GM19351 (cell line): ENCODE results near the gene KLK14.

ENCODE experiments used
- ATAC-seq: cut with Tn5 transposase; IDR thresholded peaks from one replicate; pipeline ENCODE4 v1.9.1; 2021; ENCODE audit warnings: mild to moderate bottlenecking, moderate library complexity; ENCODE audit not compliant: unreplicated experiment

KLK14 gene, protein sequence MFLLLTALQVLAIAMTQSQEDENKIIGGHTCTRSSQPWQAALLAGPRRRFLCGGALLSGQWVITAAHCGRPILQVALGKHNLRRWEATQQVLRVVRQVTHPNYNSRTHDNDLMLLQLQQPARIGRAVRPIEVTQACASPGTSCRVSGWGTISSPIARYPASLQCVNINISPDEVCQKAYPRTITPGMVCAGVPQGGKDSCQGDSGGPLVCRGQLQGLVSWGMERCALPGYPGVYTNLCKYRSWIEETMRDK

GRCh38 chr19:51082611-51083010 lies at the start of gene KLK14:
TSS of gene KLK14 (minus strand) at chr19:51082887. CDS start at chr19:51082614, 273 bp downstream.
- ATAC-seq = no peak

DNA sequence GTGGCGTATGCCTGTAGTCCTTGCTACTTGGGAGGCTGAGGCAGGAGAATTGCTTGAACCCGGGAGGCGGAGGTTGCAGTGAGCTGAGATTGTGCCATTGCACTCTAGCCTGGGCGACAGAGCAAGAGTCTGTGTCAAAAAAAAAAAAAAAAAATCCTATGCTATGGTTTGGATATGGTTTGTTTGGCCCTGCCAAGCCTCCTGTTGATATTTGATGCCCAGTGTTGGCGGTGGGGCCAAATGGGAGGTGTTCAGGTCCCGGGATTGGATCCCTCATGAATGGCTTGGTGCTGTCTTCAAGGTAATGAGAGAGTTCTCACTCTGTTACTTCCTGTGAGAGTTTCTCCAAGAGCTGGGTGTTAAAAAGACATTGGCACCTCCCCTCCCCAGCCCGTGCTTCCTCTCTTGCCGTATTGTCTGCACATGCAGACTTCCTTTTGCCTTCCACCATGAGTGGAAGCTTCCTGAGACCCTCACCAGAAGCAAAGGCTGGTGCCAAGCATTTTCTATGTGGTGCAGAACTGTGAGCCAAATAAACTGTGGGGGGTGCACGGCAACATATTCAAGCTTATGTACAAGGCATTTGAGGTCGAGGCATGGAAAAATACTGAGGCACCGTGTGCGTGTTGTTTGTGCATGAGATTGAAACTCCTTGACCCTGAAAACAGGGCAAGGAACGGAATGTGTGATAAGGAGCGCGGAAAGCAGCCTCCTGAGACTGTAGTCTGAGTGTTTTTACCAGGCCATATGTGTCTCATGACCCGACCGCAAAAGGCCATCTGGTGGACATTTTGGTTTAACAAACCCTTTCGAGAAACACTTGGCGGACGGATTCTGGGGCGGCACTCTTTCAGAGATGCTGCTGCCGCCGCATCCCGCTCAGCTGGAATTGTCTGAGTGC lies 49.3 kb upstream of the KLK14 start:
- ATAC-seq = no peak

DNA sequence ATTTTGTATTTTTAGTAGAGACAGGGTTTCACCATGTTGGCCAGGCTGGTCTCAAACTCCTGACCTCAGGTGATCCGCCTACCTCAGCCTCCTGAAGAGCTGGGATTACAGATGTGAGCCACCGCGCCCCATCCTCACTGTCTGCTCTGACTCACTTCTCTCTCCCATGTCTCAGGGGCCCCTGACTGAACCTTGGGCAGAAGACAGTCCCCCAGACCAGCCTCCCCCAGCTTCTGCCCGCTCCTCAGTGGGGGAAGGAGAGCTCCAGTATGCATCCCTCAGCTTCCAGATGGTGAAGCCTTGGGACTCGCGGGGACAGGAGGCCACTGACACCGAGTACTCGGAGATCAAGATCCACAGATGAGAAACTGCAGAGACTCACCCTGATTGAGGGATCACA lies 47.0 kb upstream of the KLK14 start:
- no peak for ATAC-seq

DNA sequence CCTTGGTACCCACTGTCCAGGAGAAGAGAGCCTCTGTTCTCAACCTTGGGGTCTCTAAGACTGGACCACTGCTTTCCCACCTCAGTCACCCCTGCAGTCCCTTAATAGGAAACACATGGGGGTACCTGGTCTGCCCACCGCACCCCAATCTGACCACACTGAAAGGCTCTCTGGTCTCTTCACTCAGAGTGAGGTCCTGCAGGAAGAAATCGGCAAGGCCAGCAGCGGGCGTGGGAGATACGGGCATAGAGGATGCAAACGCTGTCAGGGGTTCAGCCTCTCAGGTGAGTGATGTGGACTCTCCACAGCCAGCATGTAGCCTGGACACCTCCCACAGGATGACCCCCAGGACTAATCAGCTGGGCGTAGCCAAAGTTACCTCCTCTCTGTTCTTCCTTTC lies 45.5 kb upstream of the KLK14 start:
- ATAC-seq = no peak

DNA sequence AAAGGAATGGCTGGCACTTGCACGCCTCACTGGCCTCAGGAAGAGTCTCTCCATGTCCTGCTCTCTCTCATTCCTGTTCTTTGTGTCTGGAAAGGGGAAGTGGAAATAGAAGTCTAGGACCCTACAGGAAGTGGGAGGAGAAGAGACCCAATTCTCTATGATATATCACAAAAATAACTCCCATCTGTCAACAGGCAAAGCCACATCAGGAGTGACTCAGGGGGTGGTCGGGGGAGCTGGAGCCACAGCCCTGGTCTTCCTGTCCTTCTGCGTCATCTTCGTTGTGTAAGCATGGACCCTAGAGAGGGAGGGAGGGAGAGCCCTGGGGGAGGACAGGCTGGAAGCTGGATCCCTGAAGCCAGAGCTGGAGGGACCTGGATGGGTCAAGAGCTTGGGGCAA lies 45.1 kb upstream of the KLK14 start:
- ATAC-seq = no peak

GRCh38 chr19:51127032-51127431 lies 44.3 kb upstream of the KLK14 start:
- ATAC-seq = no peak

GRCh38 chr19:51125421-51126075 lies 42.9 kb upstream of the KLK14 start:
- ATAC-seq = no peak

- ATAC-seq = no peak
These were observed 42.0 kb upstream of the KLK14 start, which contains the start of gene SIGLEC9 for GRCh38 chr19:51124729-51125128. TSS of gene SIGLEC9 (plus strand) at chr19:51124906. CDS start at chr19:51124975, 69 bp downstream.

DNA sequence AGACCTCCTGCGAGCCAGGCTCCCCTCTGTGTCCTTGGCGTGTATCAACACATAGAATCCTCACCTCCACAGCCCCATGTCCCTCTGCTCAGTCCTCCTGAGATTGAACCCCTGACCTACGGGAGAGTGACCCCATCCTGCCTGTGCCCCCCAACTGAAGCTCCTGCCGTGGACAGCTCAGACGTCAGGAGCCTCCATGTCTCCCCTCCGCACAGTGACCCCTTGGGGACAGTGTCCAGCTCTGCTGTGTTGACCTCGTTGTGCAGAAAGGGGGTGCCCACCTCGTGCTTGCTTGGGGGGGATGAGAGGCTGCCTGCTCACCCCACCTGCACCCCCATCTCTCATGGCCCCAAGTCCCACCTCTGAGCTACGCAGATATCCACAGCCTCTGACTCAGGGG lies 41.5 kb upstream of the KLK14 start:
- no peak for ATAC-seq

DNA sequence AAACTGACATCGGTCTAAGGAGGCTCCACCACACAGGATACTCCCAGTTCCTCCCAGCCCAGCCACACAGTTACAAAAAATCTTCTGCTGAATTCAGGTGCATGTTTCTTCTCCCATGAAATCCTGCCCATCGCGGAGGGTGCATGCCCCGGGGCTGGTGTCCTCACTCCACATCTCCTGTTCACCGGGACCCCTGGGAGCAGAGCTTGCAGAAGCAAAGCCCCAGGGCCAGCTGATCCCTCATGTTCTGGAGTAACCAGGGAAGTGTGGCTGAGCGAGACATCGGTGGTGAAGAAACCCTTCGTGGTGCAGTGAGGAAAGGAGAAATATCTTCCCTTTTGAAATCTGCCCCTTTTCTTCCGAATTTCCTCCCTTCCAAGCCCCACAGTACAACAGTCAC lies 41.1 kb upstream of the KLK14 start:
- no peak for ATAC-seq

- no peak for ATAC-seq
These were observed 40.7 kb upstream of the KLK14 start for GRCh38 chr19:51123381-51123800.

DNA sequence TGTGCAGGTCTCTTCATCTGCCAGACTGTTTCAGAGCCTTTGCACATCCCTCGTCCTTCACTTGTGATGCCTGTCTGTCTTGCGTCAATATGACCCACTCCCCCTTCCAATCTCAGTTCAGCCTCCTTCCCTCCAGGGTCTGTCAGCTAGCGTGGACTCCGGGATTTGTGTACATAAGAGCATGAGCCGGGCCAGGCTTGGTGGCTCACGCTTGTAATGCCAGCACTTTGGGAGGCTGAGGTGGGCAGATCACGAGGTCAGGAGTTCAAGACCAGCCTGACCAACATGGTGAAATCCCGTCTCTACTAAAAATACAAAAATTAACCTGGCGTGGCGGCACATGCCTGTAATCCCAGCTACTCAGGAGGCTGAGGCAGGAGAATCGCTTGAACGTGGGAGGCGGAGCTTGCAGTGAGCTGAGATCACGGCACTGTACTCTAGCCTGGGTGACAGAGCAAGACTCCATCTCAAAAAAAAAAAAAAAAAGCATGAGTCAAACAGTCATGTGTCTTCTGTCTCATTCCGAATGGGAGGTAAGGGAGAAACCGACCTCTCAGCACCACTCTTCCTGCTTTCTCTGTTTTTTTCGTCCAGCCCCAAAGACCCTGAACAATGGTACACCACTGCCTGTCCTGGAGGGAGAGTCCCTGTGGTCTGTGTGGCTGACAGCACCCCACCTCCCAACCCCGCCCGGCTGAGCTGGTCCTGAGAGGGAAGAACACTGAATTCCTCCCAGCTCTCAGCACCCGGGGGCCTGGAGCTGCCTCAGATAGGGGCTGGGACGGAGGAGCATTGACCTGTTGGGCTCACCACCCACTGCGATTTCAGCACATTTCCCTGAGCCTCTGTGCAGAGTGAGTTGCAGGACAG lies 39.7 kb upstream of the KLK14 start:
- no peak for ATAC-seq

- no peak for ATAC-seq
These were observed 38.6 kb upstream of the KLK14 start for GRCh38 chr19:51121257-51121656.

- ATAC-seq = no peak
These were observed 37.5 kb upstream of the KLK14 start for GRCh38 chr19:51120160-51120559.

GRCh38 chr19:51119611-51120010 lies 36.9 kb upstream of the KLK14 start:
- ATAC-seq = no peak

DNA sequence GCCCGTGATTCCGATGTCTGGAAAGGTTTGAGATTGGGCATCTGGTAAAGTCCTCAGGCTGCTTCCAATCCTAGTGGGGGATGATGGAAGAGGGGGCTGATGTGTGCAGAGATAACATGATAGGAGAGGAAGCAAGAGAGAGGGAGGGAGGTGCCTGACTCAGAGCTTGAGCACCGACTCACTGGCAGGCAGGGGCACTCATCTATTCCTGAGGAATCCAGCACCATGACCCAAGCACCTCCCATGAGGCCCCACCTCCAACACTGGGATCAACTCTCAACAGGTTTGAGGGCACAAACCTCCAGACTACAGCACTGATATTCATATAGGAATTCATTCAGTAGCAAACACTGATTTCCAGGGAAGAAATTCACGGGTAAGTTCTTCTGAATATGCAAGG lies 36.4 kb upstream of the KLK14 start:
- no peak for ATAC-seq

- ATAC-seq = no peak
These were observed 34.1 kb upstream of the KLK14 start for GRCh38 chr19:51116736-51117286.

GRCh38 chr19:51114087-51114729 lies 31.5 kb upstream of the KLK14 start:
- ATAC-seq = no peak

GRCh38 chr19:51111606-51112005 lies 28.9 kb upstream of the KLK14 start:
- ATAC-seq = no peak

GRCh38 chr19:51110666-51110971 lies 27.9 kb upstream of the KLK14 start:
- ATAC-seq = no peak
